Activated CD4-positive, CD25-positive, alpha-beta regulatory T cell treated with anti-CD3 and anti-CD28 coated beads, Interleukin-2, amount 50 U/mL, for 16 hours (primary cell): Measurements from ENCODE around the gene SIVA1.

Source experiments
- DNase-seq: peaks from one replicate; pipeline ENCODE4 v3.0.0-alpha.2; 2020; ENCODE audit warnings: low read depth, low spot score

SIVA1 gene

GRCh38 chr14:104771374-104771773 is 18.4 kb downstream of the SIVA1 start:
- no peak for DNase-seq

GRCh38 chr14:104771918-104772706 is 19.2 kb downstream of the SIVA1 start:
- no peak for DNase-seq

- no peak for DNase-seq
Observed at GRCh38 chr14:104772707-104773504, 20.0 kb downstream of the SIVA1 start.

GRCh38 chr14:104773505-104774452 is 20.8 kb downstream of the SIVA1 start:
- no peak for DNase-seq

GRCh38 chr14:104774453-104775072 is 21.6 kb downstream of the SIVA1 start:
- DNase-seq, result no peak

- no peak for DNase-seq
Observed at GRCh38 chr14:104775073-104775489, 22.1 kb downstream of the SIVA1 start.

- no peak for DNase-seq
Observed at GRCh38 chr14:104776481-104776880, 23.5 kb downstream of the SIVA1 start.

GRCh38 chr14:104776961-104777807 is 24.2 kb downstream of the SIVA1 start:
- DNase-seq, result no peak

GRCh38 chr14:104777808-104778249 is 24.9 kb downstream of the SIVA1 start:
- DNase-seq, result no peak

GRCh38 chr14:104778694-104779331 is 25.9 kb downstream of the SIVA1 start:
- no peak for DNase-seq

- DNase-seq, result no peak
Observed at GRCh38 chr14:104779776-104780512, 27.0 kb downstream of the SIVA1 start.

- no peak for DNase-seq
Observed at GRCh38 chr14:104780513-104781030, 27.6 kb downstream of the SIVA1 start.

GRCh38 chr14:104781271-104782077 is 28.5 kb downstream of the SIVA1 start:
- no peak for DNase-seq

- no peak for DNase-seq
Observed at GRCh38 chr14:104782086-104782807, 29.3 kb downstream of the SIVA1 start.

- no peak for DNase-seq
Observed at GRCh38 chr14:104782808-104783139, 29.8 kb downstream of the SIVA1 start.

GRCh38 chr14:104783484-104784217 is 30.7 kb downstream of the SIVA1 start:
- no peak for DNase-seq

- no peak for DNase-seq
Observed at GRCh38 chr14:104784218-104784568, 31.2 kb downstream of the SIVA1 start.
